ENCODE results near the gene TRIM50. TPM values are rescaled to one million over a fixed set of nuclear protein-coding genes. Genes with fewer than 3 reads are reported as not detected.
"Not testable (repeated sequence)": the region's sequence is repeated elsewhere in the genome, so short reads cannot be mapped to it uniquely, and the experiment has no call there.

Gene TRIM50
- total and polyA plus RNA-seq, 2 of the 13 experiments (the other 11 are each of a cell fraction or from before 2014, with no cell fraction given) = 4.2 to 24.5 TPM

DNA sequence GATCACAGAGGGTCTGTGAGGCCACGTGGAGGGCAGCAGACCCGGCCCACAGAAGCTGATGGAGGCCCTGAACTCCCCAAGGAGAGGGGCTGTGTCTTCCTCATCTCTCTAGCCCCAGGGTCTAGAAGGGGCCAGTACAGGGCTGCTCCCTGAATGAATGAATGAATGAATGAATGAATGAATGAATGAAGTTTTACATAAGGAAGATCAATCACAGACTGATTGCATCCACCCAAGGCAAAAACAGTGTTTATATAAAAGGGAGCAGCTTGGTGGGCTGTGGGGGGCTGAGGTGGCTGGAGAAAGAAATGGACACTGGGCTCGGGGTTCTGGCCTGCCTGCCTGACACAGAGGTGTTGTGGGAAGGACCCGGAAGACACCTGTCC is 14.4 kb downstream of the TRIM50 start:
- 76% methylated on average over 3 of the region's 4 CpGs for WGBS (ENCODE audit: low lambda C conversion rate)
- Histone ChIP-seq H3K27me3 (ENCODE audit: control insufficient read depth in 1 of 2, insufficient read depth in 2 of 2, low read length in 2 of 2) (no peaks in the 10 kb centered on the region), H3K79me2 (ENCODE audit: insufficient read depth, low read length) (peaks cover 3% of the 10 kb centered on the region), H3K4me2 (ENCODE audit: low read depth, low read length) (no peak overlapping the region), H3K4me1 (ENCODE audit: insufficient read depth, low read length) (peaks cover 8% of the 10 kb centered on the region), H3K36me3 (replicated peaks in 1 of 2; ENCODE audit: control insufficient read depth in 1 of 2, insufficient read depth in 2 of 2, low read length in 2 of 2) (no peaks in the 10 kb centered on the region), H3K27ac (ENCODE audit: extremely low read length, insufficient read depth, low read length) (no peak overlapping the region), H2AFZ (ENCODE audit: low read length) (no peak overlapping the region), H4K20me1 (ENCODE audit: insufficient read depth, low read length) (no peaks in the 10 kb centered on the region), H3K9ac (ENCODE audit: insufficient read depth, low read depth, low read length) (no peak overlapping the region), H3K9me3 (ENCODE audit: low read length) (no peaks in the 10 kb centered on the region), H3K4me3 (replicated peaks in 1 of 3; ENCODE audit: insufficient read depth in 1 of 3, low read depth in 2 of 3, low read length in 3 of 3) (no peak overlapping the region)
- no peak for ATAC-seq
- ChIA-PET POLR2A (no interaction called here), CTCF (ENCODE audit: low intra/inter-chr PET ratio, low total read pairs) (no interaction called here)
- DNase-seq (ENCODE audit: low spot score) = no peak
- TF ChIP-seq ZNF644 (CRISPR knock-in tag; IDR thresholded peaks at IDR 0.05; ENCODE audit: low read depth) (no peak), TOE1 (CRISPR knock-in tag; IDR thresholded peaks at IDR 0.05) (no peak), ZNF24 (IDR thresholded peaks at IDR 0.05) (peak; percentile 60; the same call in 1 of the 2 replicates)
- BruUV-seq (replicated peaks) = no TSS peak
- in situ Hi-C loops (cut with HindIII; ENCODE audit: extremely low pct_ligation_motif_present, low pct_unique_long_range_greater_than_20kb) = no loop called here
- no peak for FAIRE-seq
- intact Hi-C loops (cut with micrococcal nuclease; ENCODE audit: unreplicated experiment) = no loop called here

DNA sequence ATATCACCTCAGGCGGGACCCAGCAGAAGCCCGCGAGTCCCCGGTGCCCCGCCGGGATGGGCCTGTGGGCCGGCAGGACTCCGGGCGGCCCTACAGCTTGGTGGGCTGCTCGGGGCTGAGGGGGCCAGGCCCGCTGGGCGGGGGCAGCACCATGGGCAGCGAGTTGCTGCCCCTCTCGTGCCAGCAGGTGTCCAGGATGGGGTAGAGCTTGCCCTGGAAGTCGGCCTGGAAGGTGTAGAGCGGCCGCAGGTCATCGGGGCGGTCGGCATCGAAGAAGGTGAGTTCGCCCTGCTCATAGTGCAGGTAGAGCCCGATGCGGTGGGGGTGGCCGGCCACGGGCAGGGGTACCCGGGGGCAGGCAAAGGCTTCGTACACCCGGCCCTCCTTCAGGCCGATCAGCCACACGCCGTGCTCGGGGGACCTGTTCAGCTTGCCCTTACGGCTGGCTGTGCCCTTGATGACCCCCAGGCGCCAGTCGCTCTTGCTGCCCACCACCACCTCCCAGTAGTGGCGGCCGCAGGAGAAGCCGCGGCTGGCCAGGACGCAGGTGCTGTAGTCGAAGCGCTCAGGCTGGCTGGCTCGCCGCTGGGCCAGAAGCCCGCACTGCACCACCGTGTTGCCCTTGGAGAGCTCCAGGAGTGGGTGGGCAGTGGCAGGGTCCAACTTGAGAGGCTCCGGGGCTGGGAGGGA is 14.9 kb downstream of the TRIM50 start:
- no peaks in the 10 kb centered on the region; a peak in 1 of 5 replicates for H3K27me3 ChIP-seq (ENCODE audit: control insufficient read depth in 1 of 2, insufficient read depth in 2 of 2, low read length in 2 of 2)
- no TSS peak for BruUV-seq (replicated peaks)
- H3K4me3 ChIP-seq (replicated peaks in 1 of 3; ENCODE audit: insufficient read depth in 1 of 3, low read depth in 2 of 3, low read length in 3 of 3) = no peak overlapping the region
- ATAC-seq (no peak), DNase-seq (ENCODE audit: low spot score) (no peak), FAIRE-seq (no peak)
- H3K36me3 ChIP-seq (replicated peaks in 1 of 2; ENCODE audit: control insufficient read depth in 1 of 2, insufficient read depth in 2 of 2, low read length in 2 of 2) = no peaks in the 10 kb centered on the region
- ChIA-PET CTCF (ENCODE audit: low intra/inter-chr PET ratio, low total read pairs) (no interaction called here), POLR2A (no interaction called here)
- 91% methylated on average over 25 of the region's 48 CpGs for WGBS (ENCODE audit: low lambda C conversion rate)
- H2AFZ ChIP-seq (ENCODE audit: low read length) = no peak overlapping the region
- no peak overlapping the region for H3K4me2 ChIP-seq (ENCODE audit: low read depth, low read length)
- TF ChIP-seq RBFOX2 (IDR thresholded peaks at IDR 0.05; ENCODE audit: low read depth, low read length) (peak; percentile 36; the same call in 1 of the 2 replicates), ZNF781 (CRISPR knock-in tag; IDR thresholded peaks at IDR 0.05; ENCODE audit: borderline replicate concordance, not compliant biosample characterization) (no peak), HNRNPK (IDR thresholded peaks at IDR 0.05; ENCODE audit: low read depth, low read length, poor library complexity, severe bottlenecking) (no peak)
- TF ChIP-seq, protein P1, sequence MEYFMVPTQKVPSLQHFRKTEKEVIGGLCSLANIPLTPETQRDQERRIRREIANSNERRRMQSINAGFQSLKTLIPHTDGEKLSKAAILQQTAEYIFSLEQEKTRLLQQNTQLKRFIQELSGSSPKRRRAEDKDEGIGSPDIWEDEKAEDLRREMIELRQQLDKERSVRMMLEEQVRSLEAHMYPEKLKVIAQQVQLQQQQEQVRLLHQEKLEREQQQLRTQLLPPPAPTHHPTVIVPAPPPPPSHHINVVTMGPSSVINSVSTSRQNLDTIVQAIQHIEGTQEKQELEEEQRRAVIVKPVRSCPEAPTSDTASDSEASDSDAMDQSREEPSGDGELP (IDR thresholded peaks at IDR 0.05; ENCODE audit: borderline replicate concordance, low read depth) = no peak
- peaks cover 8% of the 10 kb centered on the region for H3K79me2 ChIP-seq (ENCODE audit: insufficient read depth, low read length)
- H3K27ac ChIP-seq (ENCODE audit: extremely low read length, insufficient read depth, low read length) = no peak overlapping the region
- intact Hi-C loops (cut with micrococcal nuclease; ENCODE audit: unreplicated experiment) = no loop called here
- no peak overlapping the region for H3K9ac ChIP-seq (ENCODE audit: insufficient read depth, low read depth, low read length)
- peaks cover 9% of the 10 kb centered on the region for H3K4me1 ChIP-seq (ENCODE audit: insufficient read depth, low read length)
- in situ Hi-C loops (cut with HindIII; ENCODE audit: extremely low pct_ligation_motif_present, low pct_unique_long_range_greater_than_20kb) = no loop called here
- H4K20me1 ChIP-seq (ENCODE audit: insufficient read depth, low read length) = no peaks in the 10 kb centered on the region
- H3K9me3 ChIP-seq (ENCODE audit: low read length) = no peaks in the 10 kb centered on the region

DNA sequence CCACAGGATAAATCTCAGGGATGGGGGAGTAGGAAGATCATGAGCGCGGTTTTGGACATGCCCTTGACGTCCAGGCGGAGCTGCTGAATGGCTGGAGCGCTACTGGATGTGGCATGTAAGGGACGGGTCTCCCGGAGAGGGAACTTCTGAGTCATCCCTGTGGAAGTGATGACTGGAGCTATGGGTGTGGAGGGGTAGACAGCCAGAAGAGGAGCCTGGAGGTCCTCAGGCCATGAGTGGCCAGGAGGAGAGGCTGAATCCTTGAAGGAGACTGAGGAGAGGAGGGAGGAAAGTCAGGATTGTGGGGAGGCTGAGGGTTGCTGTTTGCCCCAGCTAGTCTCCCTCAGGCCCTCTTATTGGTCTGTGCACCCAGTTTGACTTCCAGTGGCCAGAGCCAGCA is 16.5 kb downstream of the TRIM50 start:
- FAIRE-seq; CTCF ChIA-PET (ENCODE audit: low intra/inter-chr PET ratio, low total read pairs); POLR2A ChIA-PET; H2AFZ ChIP-seq (ENCODE audit: low read length); H4K20me1 ChIP-seq (ENCODE audit: insufficient read depth, low read length); H3K9me3 ChIP-seq (ENCODE audit: low read length); in situ Hi-C loops (cut with HindIII; ENCODE audit: extremely low pct_ligation_motif_present, low pct_unique_long_range_greater_than_20kb); H3K27me3 ChIP-seq (ENCODE audit: control insufficient read depth in 1 of 2, insufficient read depth in 2 of 2, low read length in 2 of 2); H3K9ac ChIP-seq (ENCODE audit: insufficient read depth, low read depth, low read length); H3K4me2 ChIP-seq (ENCODE audit: low read depth, low read length); H3K36me3 ChIP-seq (replicated peaks in 1 of 2; ENCODE audit: control insufficient read depth in 1 of 2, insufficient read depth in 2 of 2, low read length in 2 of 2); ATAC-seq; BruUV-seq (replicated peaks); H3K27ac ChIP-seq (ENCODE audit: extremely low read length, insufficient read depth, low read length); intact Hi-C loops (cut with micrococcal nuclease; ENCODE audit: unreplicated experiment); H3K4me3 ChIP-seq (replicated peaks in 1 of 3; ENCODE audit: insufficient read depth in 1 of 3, low read depth in 2 of 3, low read length in 3 of 3); DNase-seq (ENCODE audit: low spot score): not testable (repeated sequence)
- 63% methylated on average over 5 of the region's 7 CpGs for WGBS (ENCODE audit: low lambda C conversion rate)
- Histone ChIP-seq H3K79me2 (ENCODE audit: insufficient read depth, low read length) (peaks cover 13% of the 10 kb centered on the region), H3K4me1 (ENCODE audit: insufficient read depth, low read length) (peaks cover 22% of the 10 kb centered on the region)
